ENCODE results near the gene UVSSA.
"Not testable (repeated sequence)": the region's sequence is repeated elsewhere in the genome, so short reads cannot be mapped to it uniquely, and the experiment has no call there.

Gene UVSSA

GRCh38 chr4:1323280-1323634 lies 23.8 kb upstream of the UVSSA start:
- Histone ChIP-seq H3K36me3 (ENCODE audit: insufficient read depth, low read length) (peaks cover 65% of the 10 kb centered on the region), H3K4me3 (ENCODE audit: low read length) (no peak overlapping the region), H3K4me1 (ENCODE audit: insufficient read depth, low read length) (no peaks in the 10 kb centered on the region), H3K27me3 (ENCODE audit: insufficient read depth, low read length) (no peaks in the 10 kb centered on the region), H2AFZ (ENCODE audit: low read depth, low read length) (no peak overlapping the region), H3K9me3 (ENCODE audit: low read length) (peaks cover 9% of the 10 kb centered on the region)

- H3K4me3 ChIP-seq (ENCODE audit: low read length): no peak overlapping the region
- peaks cover 64% of the 10 kb centered on the region for H3K36me3 ChIP-seq (ENCODE audit: insufficient read depth, low read length)
- no peaks in the 10 kb centered on the region for H3K27me3 ChIP-seq (ENCODE audit: insufficient read depth, low read length)
- H3K4me1 ChIP-seq (ENCODE audit: insufficient read depth, low read length): no peaks in the 10 kb centered on the region
- H2AFZ ChIP-seq (ENCODE audit: low read depth, low read length): no peak overlapping the region
- peaks cover 4% of the 10 kb centered on the region for H3K9me3 ChIP-seq (ENCODE audit: low read length)
Observed at GRCh38 chr4:1323635-1324442, 23.2 kb upstream of the UVSSA start.

- H3K27me3 ChIP-seq (ENCODE audit: insufficient read depth, low read length); H3K4me1 ChIP-seq (ENCODE audit: insufficient read depth, low read length); H2AFZ ChIP-seq (ENCODE audit: low read depth, low read length); H3K9me3 ChIP-seq (ENCODE audit: low read length); H3K4me3 ChIP-seq (ENCODE audit: low read length): not testable (repeated sequence)
- peaks cover 62% of the 10 kb centered on the region for H3K36me3 ChIP-seq (ENCODE audit: insufficient read depth, low read length)
Observed at GRCh38 chr4:1324443-1325175, 22.4 kb upstream of the UVSSA start.

- Histone ChIP-seq H3K4me1 (ENCODE audit: insufficient read depth, low read length) (no peaks in the 10 kb centered on the region), H3K27me3 (ENCODE audit: insufficient read depth, low read length) (no peaks in the 10 kb centered on the region), H2AFZ (ENCODE audit: low read depth, low read length) (no peak overlapping the region), H3K9me3 (ENCODE audit: low read length) (peaks cover 3% of the 10 kb centered on the region), H3K4me3 (ENCODE audit: low read length) (no peak overlapping the region), H3K36me3 (ENCODE audit: insufficient read depth, low read length) (peaks cover 65% of the 10 kb centered on the region)
Observed at GRCh38 chr4:1325176-1325480, 21.9 kb upstream of the UVSSA start.

GRCh38 chr4:1325681-1326635 lies 21.1 kb upstream of the UVSSA start:
- H3K27me3 ChIP-seq (ENCODE audit: insufficient read depth, low read length): no peaks in the 10 kb centered on the region
- H3K4me3 ChIP-seq (ENCODE audit: low read length): no peak overlapping the region
- no peaks in the 10 kb centered on the region for H3K4me1 ChIP-seq (ENCODE audit: insufficient read depth, low read length)
- no peak overlapping the region for H2AFZ ChIP-seq (ENCODE audit: low read depth, low read length)
- H3K9me3 ChIP-seq (ENCODE audit: low read length): peaks cover 3% of the 10 kb centered on the region
- H3K36me3 ChIP-seq (ENCODE audit: insufficient read depth, low read length): peaks cover 66% of the 10 kb centered on the region

- no peak overlapping the region for H2AFZ ChIP-seq (ENCODE audit: low read depth, low read length)
- H3K4me1 ChIP-seq (ENCODE audit: insufficient read depth, low read length): no peaks in the 10 kb centered on the region
- peaks cover 67% of the 10 kb centered on the region for H3K36me3 ChIP-seq (ENCODE audit: insufficient read depth, low read length)
- H3K4me3 ChIP-seq (ENCODE audit: low read length): no peak overlapping the region
- no peaks in the 10 kb centered on the region for H3K27me3 ChIP-seq (ENCODE audit: insufficient read depth, low read length)
- peaks cover 3% of the 10 kb centered on the region for H3K9me3 ChIP-seq (ENCODE audit: low read length)
Observed at GRCh38 chr4:1326751-1327525, 20.1 kb upstream of the UVSSA start.

GRCh38 chr4:1327526-1328266 lies 19.3 kb upstream of the UVSSA start:
- no peak overlapping the region for H3K4me3 ChIP-seq (ENCODE audit: low read length)
- no peak overlapping the region for H2AFZ ChIP-seq (ENCODE audit: low read depth, low read length)
- H3K27me3 ChIP-seq (ENCODE audit: insufficient read depth, low read length): no peaks in the 10 kb centered on the region
- no peaks in the 10 kb centered on the region for H3K9me3 ChIP-seq (ENCODE audit: low read length)
- H3K36me3 ChIP-seq (ENCODE audit: insufficient read depth, low read length): peaks cover 65% of the 10 kb centered on the region
- H3K4me1 ChIP-seq (ENCODE audit: insufficient read depth, low read length): no peaks in the 10 kb centered on the region

DNA sequence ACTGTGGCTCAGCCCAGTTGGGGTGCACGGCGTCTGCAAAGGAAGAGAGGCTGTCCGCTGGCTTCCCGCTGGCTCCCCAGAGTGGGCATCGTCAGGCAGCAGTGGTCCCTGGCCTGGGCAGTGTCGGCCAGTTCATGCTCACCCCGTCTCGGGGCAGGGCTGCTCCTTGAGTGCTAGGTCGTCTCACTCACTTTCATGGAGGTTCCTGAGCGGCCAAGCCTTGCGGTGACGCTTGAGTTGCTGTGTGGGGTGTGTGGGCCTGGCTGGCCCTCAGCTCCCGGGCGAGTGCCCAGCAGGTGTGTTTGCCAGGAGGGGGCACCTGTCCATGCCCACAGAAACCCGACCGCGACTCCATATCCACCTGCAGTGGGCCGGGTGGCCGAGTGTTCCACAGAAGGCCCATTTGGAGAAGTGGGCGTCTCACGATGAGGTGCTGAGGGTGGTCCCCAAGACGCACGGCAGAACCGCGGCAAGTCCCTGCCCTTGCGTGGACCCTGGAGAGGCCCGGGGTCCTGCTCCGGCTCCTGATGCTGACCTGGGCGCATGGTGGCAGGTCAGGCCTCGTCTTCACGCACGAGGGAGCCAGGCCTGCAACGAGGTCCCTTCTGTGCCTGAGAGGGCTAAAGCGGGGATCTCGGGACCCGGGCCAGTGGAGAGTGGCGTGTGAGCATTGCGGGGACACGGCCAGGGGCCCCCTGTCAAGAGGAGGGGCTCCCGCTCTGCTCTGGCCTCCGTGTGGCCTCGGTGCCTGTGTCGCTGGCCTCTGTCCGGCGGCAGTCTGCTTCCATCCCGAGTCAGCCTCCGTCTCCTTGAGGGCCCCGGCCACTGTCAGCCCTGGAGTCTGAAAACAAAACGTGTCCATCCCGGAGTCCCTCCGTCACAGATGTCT lies 18.5 kb upstream of the UVSSA start:
- H3K4me1 ChIP-seq (ENCODE audit: insufficient read depth, low read length): no peaks in the 10 kb centered on the region
- peaks cover 62% of the 10 kb centered on the region for H3K36me3 ChIP-seq (ENCODE audit: insufficient read depth, low read length)
- no peaks in the 10 kb centered on the region for H3K27me3 ChIP-seq (ENCODE audit: insufficient read depth, low read length)
- H2AFZ ChIP-seq (ENCODE audit: low read depth, low read length): no peak overlapping the region
- H3K9me3 ChIP-seq (ENCODE audit: low read length): no peaks in the 10 kb centered on the region
- no peak overlapping the region for H3K4me3 ChIP-seq (ENCODE audit: low read length)

DNA sequence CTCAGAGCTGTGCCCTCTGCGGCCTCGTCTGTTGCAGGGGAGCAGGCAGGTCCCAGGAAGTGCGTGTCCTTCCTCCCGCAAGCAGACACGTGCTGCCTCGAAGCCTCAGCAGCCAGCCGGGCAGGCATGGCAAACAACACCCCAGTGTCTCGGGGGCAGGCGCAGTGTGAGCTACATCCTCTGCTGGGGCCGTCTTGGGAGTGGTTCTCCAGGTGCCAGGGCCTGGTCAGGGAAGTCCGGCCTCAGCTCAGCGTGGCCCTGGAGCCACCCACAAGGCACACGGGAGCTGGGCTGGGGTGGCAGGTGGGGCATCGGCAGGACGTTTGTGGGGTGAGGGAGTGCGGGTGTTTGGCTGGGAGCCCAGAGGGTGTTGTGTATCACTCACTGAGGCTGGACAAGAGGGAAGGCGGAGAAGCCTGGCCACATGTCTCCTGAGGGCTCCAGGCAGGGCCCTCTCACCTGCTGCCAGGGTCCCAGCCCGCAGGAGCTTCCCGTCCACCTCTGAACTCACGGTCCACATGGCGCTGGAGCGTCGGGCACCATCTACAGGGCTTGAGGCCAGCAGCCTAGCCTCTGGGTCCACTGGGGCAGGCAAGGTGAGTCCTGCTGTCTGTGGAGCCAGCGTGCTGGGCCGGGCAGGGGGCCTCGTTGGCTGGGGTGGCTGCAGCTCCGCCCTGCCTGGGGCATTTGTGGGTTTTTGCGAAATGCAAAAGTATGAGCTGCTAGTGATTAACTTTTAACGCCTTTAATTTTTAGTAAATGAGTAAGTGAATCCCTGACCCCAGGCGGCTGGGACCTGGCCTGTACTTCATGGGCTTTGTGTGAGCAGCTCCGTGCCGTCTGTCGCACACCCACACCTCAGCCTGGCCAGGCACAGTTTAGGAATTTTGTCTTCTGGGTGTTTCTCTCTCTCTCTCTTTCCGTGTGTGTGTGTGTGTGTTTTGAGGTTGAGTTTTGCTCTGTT lies 17.3 kb upstream of the UVSSA start:
- Histone ChIP-seq H3K4me3 (ENCODE audit: low read length) (no peak overlapping the region), H2AFZ (ENCODE audit: low read depth, low read length) (no peak overlapping the region), H3K27me3 (ENCODE audit: insufficient read depth, low read length) (no peaks in the 10 kb centered on the region), H3K4me1 (ENCODE audit: insufficient read depth, low read length) (no peaks in the 10 kb centered on the region), H3K36me3 (ENCODE audit: insufficient read depth, low read length) (peaks cover 58% of the 10 kb centered on the region), H3K9me3 (ENCODE audit: low read length) (no peaks in the 10 kb centered on the region)

DNA sequence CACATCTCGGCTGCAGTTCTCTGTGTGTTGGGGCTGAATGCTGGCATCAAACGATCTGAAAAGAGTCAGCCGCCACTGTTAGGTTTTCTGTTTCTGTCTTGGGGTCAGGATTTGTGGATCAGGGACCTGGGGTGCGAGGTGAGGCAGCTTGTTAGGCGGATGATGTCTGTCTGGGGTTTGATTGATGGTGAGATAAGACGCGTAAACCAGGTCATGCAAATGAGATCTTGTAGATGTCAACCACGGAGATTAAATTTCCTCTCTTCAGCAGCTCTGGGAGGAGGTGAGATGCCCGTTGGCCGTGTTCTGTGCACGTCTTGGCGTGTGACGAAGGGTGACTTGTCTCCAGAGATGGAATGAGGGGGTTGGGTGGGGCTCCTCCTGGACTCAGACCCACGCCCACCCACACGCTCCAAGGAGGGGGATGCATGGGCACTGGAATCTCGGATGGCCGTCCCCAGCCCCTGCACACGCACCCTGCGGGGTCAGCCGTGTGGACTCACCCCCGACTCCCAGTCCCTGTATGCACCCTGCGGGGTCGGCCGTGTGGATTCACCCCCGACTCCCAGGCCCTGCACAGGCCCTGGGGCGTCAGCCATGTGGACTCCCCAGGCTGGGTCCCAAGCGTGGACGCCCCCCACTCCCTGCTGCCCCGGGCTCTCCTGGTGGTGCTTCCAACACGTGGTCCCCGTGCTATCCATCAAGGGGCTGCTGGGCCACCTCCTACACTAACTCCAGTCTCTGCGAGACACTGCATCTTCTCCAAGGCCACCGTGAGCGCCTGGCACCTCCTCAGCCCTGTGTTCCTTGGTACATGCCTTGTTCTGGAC lies 16.0 kb upstream of the UVSSA start:
- H3K36me3 ChIP-seq (ENCODE audit: insufficient read depth, low read length): peaks cover 52% of the 10 kb centered on the region
- no peaks in the 10 kb centered on the region for H3K27me3 ChIP-seq (ENCODE audit: insufficient read depth, low read length)
- no peaks in the 10 kb centered on the region for H3K9me3 ChIP-seq (ENCODE audit: low read length)
- H2AFZ ChIP-seq (ENCODE audit: low read depth, low read length): no peak overlapping the region
- no peak overlapping the region for H3K4me3 ChIP-seq (ENCODE audit: low read length)
- H3K4me1 ChIP-seq (ENCODE audit: insufficient read depth, low read length): no peaks in the 10 kb centered on the region
